HCT116 (cell line): ENCODE results near the gene SOX6. TPM values are rescaled to one million over a fixed set of nuclear protein-coding genes. Genes with fewer than 3 reads are reported as not detected.

ENCODE experiments used
- ATAC-seq: fragments of 200-7000 bp; cut with Tn5 transposase; 2 replicates; pipeline ENCODE4 v1.9.1; 2020; ENCODE audit warnings: mild to moderate bottlenecking, moderate library complexity
- BruUV-seq: library from RNA; stranded (reverse); fragments of 400-500 nt; replicated peaks from 2 replicates; lab custom pipeline; 2021; lab: Mats Ljungman, UMichigan
- CTCF ChIA-PET: fragments of 300-600 bp; sonication (Branson Sonifier 250); formaldehyde crosslinking; loops from one replicate; lab custom pipeline; 2021; ENCODE audit warnings: antibody characterized with exemption; lab: Charles Lee
- POLR2A ChIA-PET: fragments of 300-600, 350-600 bp; sonication (Branson Sonifier 250); formaldehyde crosslinking; loops from one replicate; lab custom pipeline; 2021; ENCODE audit warnings: antibody characterized with exemption; lab: Charles Lee
- RAD21 ChIA-PET, 2 experiments: fragments of 300-600 bp; sonication (Branson Sonifier 250); formaldehyde crosslinking; loops; one replicate each; lab custom pipeline; 2023; ENCODE audit warnings: low total read pairs in 2 of 2; ENCODE audit not compliant: uncharacterized antibody in 2 of 2, unreplicated experiment in 2 of 2, low non-redundant PET in 1 of 2; lab: Charles Lee
- DNase-seq: peaks from one replicate; pipeline ENCODE4 v3.0.0-alpha.2; 2010; ENCODE audit warnings: low read depth, low spot score
- H2AFZ ChIP-seq: fragments of 200-600 bp; shearing (Covaris generic), sonication (generic); 2 replicates; pipeline ENCODE4 v1.6.1; 2017; ENCODE audit warnings: low read depth, mixed run types, mixed read lengths, antibody characterized with exemption, low read length; ENCODE audit not compliant: poor library complexity, severe bottlenecking
- H3K27ac ChIP-seq: 2 replicates; pipeline ENCODE4 v1.5.1; 2012; ENCODE audit warnings: low read depth, low read length
- H3K27me3 ChIP-seq: fragments of 200-600 bp; sonication (generic); 2 replicates; pipeline ENCODE4 v1.6.1; 2016; ENCODE audit warnings: mixed run types, low read length, mixed read lengths; ENCODE audit not compliant: insufficient read depth
- H3K36me3 ChIP-seq, 2 experiments: fragments of 200-500 bp in 1 of 2; fragments of 200-600 bp in 1 of 2; sonication (Bioruptor generic) in 1 of 2; sonication (generic) in 1 of 2; 2 replicates each; pipeline versions ENCODE4 v1.5.1 to v1.6.1; 2014 to 2016; ENCODE audit warnings: low read length in 2 of 2, inconsistent platforms in 1 of 2, mixed read lengths in 1 of 2, mixed run types in 1 of 2; ENCODE audit not compliant: insufficient read depth in 2 of 2, control insufficient read depth in 1 of 2
- H3K4me1 ChIP-seq, 2 experiments: fragments of 200-600 bp in 1 of 2; sonication (generic) in 1 of 2; 2 replicates each; pipeline versions ENCODE4 v1.5.1 to v1.6.1; 2012 to 2017; ENCODE audit warnings: low read length in 2 of 2, inconsistent platforms in 1 of 2, mild to moderate bottlenecking in 1 of 2, mixed read lengths in 1 of 2, mixed run types in 1 of 2, moderate library complexity in 1 of 2; ENCODE audit not compliant: insufficient read depth in 2 of 2, control insufficient read depth in 1 of 2
- H3K4me2 ChIP-seq: fragments of 200-600 bp; sonication (generic); 2 replicates; pipeline ENCODE4 v1.6.1; 2017; ENCODE audit warnings: mixed run types, low read length, mixed read lengths
- H3K4me3 ChIP-seq, 2 experiments: fragments of 200-600 bp in 1 of 2; sonication (generic) in 1 of 2; replicated peaks in 1 of 2; 2 replicates each; pipeline ENCODE4 v1.5.1; 2011 to 2016; ENCODE audit warnings: low read length in 2 of 2, control low read depth in 1 of 2, low read depth in 1 of 2, mild to moderate bottlenecking in 1 of 2, mixed read lengths in 1 of 2, mixed run types in 1 of 2
- H3K79me2 ChIP-seq: fragments of 200-600 bp; sonication (generic); 2 replicates; pipeline ENCODE4 v1.6.1; 2017; ENCODE audit warnings: mild to moderate bottlenecking, mixed run types, low read length, moderate library complexity, mixed read lengths; ENCODE audit not compliant: insufficient read depth
- H3K9ac ChIP-seq: fragments of 200-600 bp; sonication (generic); 2 replicates; pipeline ENCODE4 v1.6.1; 2016; ENCODE audit warnings: low read length, mixed read lengths
- H3K9me2 ChIP-seq: fragments of 200-600 bp; sonication (generic), shearing (Covaris generic); 2 replicates; pipeline ENCODE4 v1.6.1; 2017; ENCODE audit warnings: mixed run types, mild to moderate bottlenecking, moderate library complexity; ENCODE audit not compliant: insufficient read depth
- H3K9me3 ChIP-seq, 2 experiments: fragments of 200-500 bp in 1 of 2; fragments of 200-600 bp in 1 of 2; sonication (Bioruptor generic) in 1 of 2; sonication (generic) in 1 of 2; 2 replicates each; pipeline ENCODE4 v1.6.1; 2014 to 2017; ENCODE audit warnings: low read length in 2 of 2, mixed read lengths in 2 of 2, inconsistent platforms in 1 of 2, low read depth in 1 of 2, mild to moderate bottlenecking in 1 of 2, mixed run types in 1 of 2, moderate library complexity in 1 of 2; ENCODE audit not compliant: control insufficient read depth in 1 of 2, insufficient read depth in 1 of 2
- H4K20me1 ChIP-seq: fragments of 200-600 bp; sonication (generic), shearing (Covaris generic); 2 replicates; pipeline ENCODE4 v1.6.1; 2017; ENCODE audit warnings: mixed run types, mild to moderate bottlenecking, moderate library complexity; ENCODE audit not compliant: insufficient read depth
- CBX3 ChIP-seq: IDR thresholded peaks from 2 replicates; pipeline ENCODE4 v1.6.1; 2012; ENCODE audit warnings: low read depth
- CEBPB ChIP-seq: IDR thresholded peaks from 2 replicates; pipeline ENCODE4 v1.6.1; 2012; ENCODE audit warnings: low read depth
- CTCF ChIP-seq, 3 experiments: fragments of 200-600 bp in 1 of 3; sonication (generic) in 1 of 3; IDR thresholded peaks in 2 of 3; conservative IDR thresholded peaks in 1 of 3; 2 replicates each; pipeline ENCODE4 v1.5.1; 2012 to 2017; ENCODE audit warnings: low read depth in 2 of 3, low read length in 2 of 3, antibody characterized with exemption in 1 of 3, borderline replicate concordance in 1 of 3, control low read depth in 1 of 3, mild to moderate bottlenecking in 1 of 3, mixed read lengths in 1 of 3, mixed run types in 1 of 3, moderate library complexity in 1 of 3; ENCODE audit not compliant: insufficient read depth in 1 of 3
- EGR1 ChIP-seq: IDR thresholded peaks from 2 replicates; pipeline ENCODE4 v1.6.1; 2012; ENCODE audit warnings: low read depth
- EZH2 ChIP-seq: fragments of 200-600 bp; sonication (generic); IDR thresholded peaks from 2 replicates; pipeline ENCODE4 v1.6.1; 2017; ENCODE audit warnings: antibody characterized with exemption, mixed run types
- EZH2phosphoT487 ChIP-seq: fragments of 200-600 bp; IDR thresholded peaks from 2 replicates; pipeline ENCODE4 v1.6.1; 2018; ENCODE audit warnings: antibody characterized with exemption, borderline replicate concordance
- FOSL1 ChIP-seq: IDR thresholded peaks from 2 replicates; pipeline ENCODE4 v1.6.1; 2012; ENCODE audit warnings: low read depth
- JUND ChIP-seq: IDR thresholded peaks from 2 replicates; pipeline ENCODE4 v1.6.1; 2012
- POLR2A ChIP-seq: IDR thresholded peaks from 2 replicates; pipeline ENCODE4 v1.7.0; 2011; ENCODE audit warnings: borderline replicate concordance; ENCODE audit not compliant: insufficient read depth, insufficient read length; ENCODE audit errors: extremely low read depth
- POLR2AphosphoS5 ChIP-seq: IDR thresholded peaks from 2 replicates; pipeline ENCODE4 v1.6.1; 2011; ENCODE audit warnings: mild to moderate bottlenecking, low read depth, low read length, moderate library complexity
- RAD21 ChIP-seq: IDR thresholded peaks from 2 replicates; pipeline ENCODE4 v1.6.1; 2012; ENCODE audit warnings: low read depth, mild to moderate bottlenecking
- REST ChIP-seq: IDR thresholded peaks from 2 replicates; pipeline ENCODE4 v1.6.1; 2012; ENCODE audit warnings: low read depth
- SRF ChIP-seq: IDR thresholded peaks from 2 replicates; pipeline ENCODE4 v1.6.1; 2012; ENCODE audit warnings: low read depth
- TCF7L2 ChIP-seq: IDR thresholded peaks from 2 replicates; pipeline ENCODE4 v1.7.0; 2011; ENCODE audit warnings: borderline replicate concordance, inconsistent platforms; ENCODE audit not compliant: insufficient read depth, insufficient read length; ENCODE audit errors: extremely low read depth
- YY1 ChIP-seq: IDR thresholded peaks from 2 replicates; pipeline ENCODE4 v1.6.1; 2011; ENCODE audit warnings: low read length, low read depth, moderate library complexity, mild to moderate bottlenecking; ENCODE audit not compliant: insufficient replicate concordance; ENCODE audit errors: extremely low read depth
- ZNF274 ChIP-seq: fragments of 200-500 bp; sonication (Bioruptor generic); IDR thresholded peaks from 2 replicates; pipeline ENCODE4 v1.6.1; 2014; ENCODE audit warnings: mild to moderate bottlenecking, low read depth, low read length, inconsistent platforms
- intact Hi-C: fragments of 100-400 bp; cut with micrococcal nuclease; formaldehyde crosslinking; loops from 2 replicates; pipeline ENCODE4 v1.10.0; 2022
- total RNA-seq: library from RNA; stranded (reverse); gene quantifications from one replicate; pipeline ENCODE4 v1.2.1, GENCODE V29; 2021; ENCODE audit not compliant: unreplicated experiment
- TF ChIP-seq, protein P1 (sequence below): IDR thresholded peaks from 2 replicates; pipeline ENCODE4 v1.6.1; 2012
- TF ChIP-seq, protein P2 (sequence below): IDR thresholded peaks from 2 replicates; pipeline ENCODE4 v1.6.1; 2012
- TF ChIP-seq, protein P3 (sequence below): IDR thresholded peaks from 2 replicates; pipeline ENCODE4 v1.6.1; 2011; ENCODE audit warnings: mild to moderate bottlenecking, low read length, moderate library complexity; ENCODE audit not compliant: insufficient replicate concordance; ENCODE audit errors: extremely low read depth

The SOX6 gene
- total RNA-seq, 1 experiment from 2014 or later, result 0.81 TPM

DNA sequence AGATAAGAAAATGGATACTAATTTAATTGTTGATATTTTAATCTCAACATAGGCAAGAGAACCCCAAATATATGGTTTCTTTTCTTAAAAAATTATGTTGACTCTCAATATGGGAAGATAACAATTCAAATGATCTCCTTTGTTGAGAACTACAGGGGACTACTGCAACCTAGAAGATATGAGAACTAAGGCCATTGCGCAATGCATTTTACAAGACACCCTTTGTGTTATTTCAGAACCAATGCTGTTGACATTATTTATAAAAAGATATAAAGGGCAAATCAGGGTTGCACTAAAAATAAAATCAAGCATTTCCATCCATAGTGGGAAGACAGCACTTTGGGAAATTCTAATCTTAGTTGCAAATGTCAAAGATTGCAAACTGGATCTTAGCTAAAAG is 322.3 kb downstream of the SOX6 start:
- no TSS peak for BruUV-seq
- no peak overlapping the region for H3K4me2 ChIP-seq
- H3K4me1 ChIP-seq, result no peaks in the 10 kb centered on the region
- CTCF ChIA-PET, result no interaction called here
- H3K27ac ChIP-seq, result no peak overlapping the region
- DNase-seq, result no peak
- TF ChIP-seq FOSL1 (no peak), SRF (no peak), YY1 (no peak), POLR2A (no peak), ZNF274 (no peak), CEBPB (no peak), CTCF (IDR thresholded peaks at IDR 0.05 in 2 of 3, conservative IDR thresholded peaks at IDR 0.05 in 1 of 3; ENCODE audit: borderline replicate concordance in 1 of 3, insufficient read depth in 1 of 3, low read depth in 2 of 3, low read length in 2 of 3) (no peak), EZH2phosphoT487 (no peak), CBX3 (no peak), EGR1 (no peak), POLR2AphosphoS5 (no peak), TCF7L2 (no peak), EZH2 (no peak), JUND (no peak), REST (no peak), RAD21 (no peak)
- TF ChIP-seq, protein P1, sequence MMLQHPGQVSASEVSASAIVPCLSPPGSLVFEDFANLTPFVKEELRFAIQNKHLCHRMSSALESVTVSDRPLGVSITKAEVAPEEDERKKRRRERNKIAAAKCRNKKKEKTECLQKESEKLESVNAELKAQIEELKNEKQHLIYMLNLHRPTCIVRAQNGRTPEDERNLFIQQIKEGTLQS, result no peak
- TF ChIP-seq, protein P2, sequence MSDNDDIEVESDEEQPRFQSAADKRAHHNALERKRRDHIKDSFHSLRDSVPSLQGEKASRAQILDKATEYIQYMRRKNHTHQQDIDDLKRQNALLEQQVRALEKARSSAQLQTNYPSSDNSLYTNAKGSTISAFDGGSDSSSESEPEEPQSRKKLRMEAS, result no peak
- TF ChIP-seq, protein P3, sequence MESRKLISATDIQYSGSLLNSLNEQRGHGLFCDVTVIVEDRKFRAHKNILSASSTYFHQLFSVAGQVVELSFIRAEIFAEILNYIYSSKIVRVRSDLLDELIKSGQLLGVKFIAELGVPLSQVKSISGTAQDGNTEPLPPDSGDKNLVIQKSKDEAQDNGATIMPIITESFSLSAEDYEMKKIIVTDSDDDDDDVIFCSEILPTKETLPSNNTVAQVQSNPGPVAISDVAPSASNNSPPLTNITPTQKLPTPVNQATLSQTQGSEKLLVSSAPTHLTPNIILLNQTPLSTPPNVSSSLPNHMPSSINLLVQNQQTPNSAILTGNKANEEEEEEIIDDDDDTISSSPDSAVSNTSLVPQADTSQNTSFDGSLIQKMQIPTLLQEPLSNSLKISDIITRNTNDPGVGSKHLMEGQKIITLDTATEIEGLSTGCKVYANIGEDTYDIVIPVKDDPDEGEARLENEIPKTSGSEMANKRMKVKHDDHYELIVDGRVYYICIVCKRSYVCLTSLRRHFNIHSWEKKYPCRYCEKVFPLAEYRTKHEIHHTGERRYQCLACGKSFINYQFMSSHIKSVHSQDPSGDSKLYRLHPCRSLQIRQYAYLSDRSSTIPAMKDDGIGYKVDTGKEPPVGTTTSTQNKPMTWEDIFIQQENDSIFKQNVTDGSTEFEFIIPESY, result no peak
- POLR2A ChIA-PET, result no interaction called here
- no peak overlapping the region for H2AFZ ChIP-seq
- H3K9me2 ChIP-seq, result no peaks in the 10 kb centered on the region
- no peak overlapping the region for H3K4me3 ChIP-seq
- RAD21 ChIA-PET, result no interaction called here
- no peaks in the 10 kb centered on the region for H4K20me1 ChIP-seq
- no peaks in the 10 kb centered on the region for H3K36me3 ChIP-seq
- no peaks in the 10 kb centered on the region for H3K9me3 ChIP-seq
- ATAC-seq, result no peak
- H3K9ac ChIP-seq, result no peak overlapping the region
- no peaks in the 10 kb centered on the region for H3K79me2 ChIP-seq
- peaks cover 22% of the 10 kb centered on the region; the same call in 1 of the 2 replicates for H3K27me3 ChIP-seq
- intact Hi-C loops, result no loop called here
